Central memory CD8-positive, alpha-beta T cell (primary cell): Measurements from ENCODE around the gene EFHC1.
"Not testable (repeated sequence)": the region's sequence is repeated elsewhere in the genome, so short reads cannot be mapped to it uniquely, and the experiment has no call there.

Source experiments
- ATAC-seq: fragments of 150-1000 bp; cut with Tn5 transposase; replicated peaks from 2 replicates; pipeline ENCODE4 v1.10.0; 2022; ENCODE audit warnings: mild to moderate bottlenecking, moderate FRiP score, moderate number of reproducible peaks; ENCODE audit not compliant: poor library complexity, severe bottlenecking; ENCODE audit errors: extremely low read depth
- DNase-seq, 2 donors: peaks; one replicate each; pipeline ENCODE4 v3.0.0; 2021; ENCODE audit warnings: low spot score in 2 of 2
- H3K27ac Mint-ChIP-seq: one replicate; pipeline ENCODE4 v1.8.0; 2022; ENCODE audit warnings: low read depth, mild to moderate bottlenecking, moderate library complexity, mixed read lengths
- H3K27me3 Mint-ChIP-seq: one replicate; pipeline ENCODE4 v1.8.0; 2022; ENCODE audit warnings: mixed read lengths
- H3K36me3 Mint-ChIP-seq: one replicate; pipeline ENCODE4 v1.8.0; 2022; ENCODE audit warnings: mild to moderate bottlenecking, moderate library complexity, mixed read lengths; ENCODE audit not compliant: insufficient read depth
- H3K4me1 Mint-ChIP-seq: one replicate; pipeline ENCODE4 v1.8.0; 2022; ENCODE audit warnings: mixed read lengths
- H3K4me3 Mint-ChIP-seq: one replicate; pipeline ENCODE4 v1.8.0; 2022; ENCODE audit warnings: mild to moderate bottlenecking, moderate library complexity, mixed read lengths
- H3K9me3 Mint-ChIP-seq: one replicate; pipeline ENCODE4 v1.8.0; 2022; ENCODE audit warnings: mixed read lengths

Gene EFHC1, protein sequence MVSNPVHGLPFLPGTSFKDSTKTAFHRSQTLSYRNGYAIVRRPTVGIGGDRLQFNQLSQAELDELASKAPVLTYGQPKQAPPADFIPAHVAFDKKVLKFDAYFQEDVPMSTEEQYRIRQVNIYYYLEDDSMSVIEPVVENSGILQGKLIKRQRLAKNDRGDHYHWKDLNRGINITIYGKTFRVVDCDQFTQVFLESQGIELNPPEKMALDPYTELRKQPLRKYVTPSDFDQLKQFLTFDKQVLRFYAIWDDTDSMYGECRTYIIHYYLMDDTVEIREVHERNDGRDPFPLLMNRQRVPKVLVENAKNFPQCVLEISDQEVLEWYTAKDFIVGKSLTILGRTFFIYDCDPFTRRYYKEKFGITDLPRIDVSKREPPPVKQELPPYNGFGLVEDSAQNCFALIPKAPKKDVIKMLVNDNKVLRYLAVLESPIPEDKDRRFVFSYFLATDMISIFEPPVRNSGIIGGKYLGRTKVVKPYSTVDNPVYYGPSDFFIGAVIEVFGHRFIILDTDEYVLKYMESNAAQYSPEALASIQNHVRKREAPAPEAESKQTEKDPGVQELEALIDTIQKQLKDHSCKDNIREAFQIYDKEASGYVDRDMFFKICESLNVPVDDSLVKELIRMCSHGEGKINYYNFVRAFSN

GRCh38 chr6:52419809-52420667, at the start of gene EFHC1:
Gene EFHC1, plus strand, starts transcription at chr6:52420342. Its CDS starts 69 bp downstream, at chr6:52420411.
- no peaks in the 10 kb centered on the region for H3K9me3 Mint-ChIP-seq
- H3K36me3 Mint-ChIP-seq = peaks cover 3% of the 10 kb centered on the region
- no peak within 1 kb of the TSS for H3K27ac Mint-ChIP-seq
- ATAC-seq (peak; percentile 92), DNase-seq (peak; percentile 95 to 96)
- H3K4me3 Mint-ChIP-seq = no peak within 1 kb of the TSS
- no peaks in the 10 kb centered on the region for H3K27me3 Mint-ChIP-seq
- H3K4me1 Mint-ChIP-seq = peaks cover 6% of the 10 kb centered on the region

- Mint-ChIP-seq H3K4me3 (no peak overlapping the region), H3K4me1 (peaks cover 90% of the 10 kb centered on the region), H3K36me3 (peaks cover 16% of the 10 kb centered on the region), H3K27me3 (no peaks in the 10 kb centered on the region), H3K9me3 (peaks cover 14% of the 10 kb centered on the region), H3K27ac (no peak overlapping the region)
- no peak for ATAC-seq
- DNase-seq = no peak
Measured at GRCh38 chr6:52371656-52372191, 48.4 kb upstream of the EFHC1 start.

GRCh38 chr6:52373151-52373690, 46.9 kb upstream of the EFHC1 start:
- no peak overlapping the region for H3K4me3 Mint-ChIP-seq

GRCh38 chr6:52374247-52374646, 45.9 kb upstream of the EFHC1 start:
- Mint-ChIP-seq H3K36me3 (peaks cover 10% of the 10 kb centered on the region), H3K4me1 (peaks cover 88% of the 10 kb centered on the region), H3K9me3 (peaks cover 14% of the 10 kb centered on the region), H3K4me3 (no peak overlapping the region), H3K27me3 (no peaks in the 10 kb centered on the region), H3K27ac (no peak overlapping the region)
- no peak for ATAC-seq
- DNase-seq = no peak

More at GRCh38 chr6:52373151-52373690, 46.9 kb upstream of the EFHC1 start:
- no peak overlapping the region for H3K27ac Mint-ChIP-seq
- H3K4me1 Mint-ChIP-seq = peaks cover 92% of the 10 kb centered on the region
- no peak for DNase-seq
- H3K9me3 Mint-ChIP-seq = peaks cover 14% of the 10 kb centered on the region
- no peaks in the 10 kb centered on the region for H3K27me3 Mint-ChIP-seq
- no peak for ATAC-seq
- H3K36me3 Mint-ChIP-seq = peaks cover 10% of the 10 kb centered on the region

GRCh38 chr6:52375780-52376556, 44.2 kb upstream of the EFHC1 start:
- ATAC-seq = peak; percentile 75
- Mint-ChIP-seq H3K4me1 (peaks cover 80% of the 10 kb centered on the region), H3K27ac (peak overlapping the region; percentile 50)

GRCh38 chr6:52376763-52377162, 43.4 kb upstream of the EFHC1 start:
- ATAC-seq (no peak), DNase-seq (no peak)
- H3K27me3 Mint-ChIP-seq = no peaks in the 10 kb centered on the region
- no peak overlapping the region for H3K4me3 Mint-ChIP-seq
- peaks cover 14% of the 10 kb centered on the region for H3K9me3 Mint-ChIP-seq
- peak overlapping the region; percentile 45 for H3K27ac Mint-ChIP-seq
- H3K4me1 Mint-ChIP-seq = peaks cover 74% of the 10 kb centered on the region
- peaks cover 12% of the 10 kb centered on the region for H3K36me3 Mint-ChIP-seq

More at GRCh38 chr6:52375780-52376556, 44.2 kb upstream of the EFHC1 start:
- DNase-seq = no peak
- Mint-ChIP-seq H3K36me3 (peaks cover 9% of the 10 kb centered on the region), H3K9me3 (peaks cover 14% of the 10 kb centered on the region), H3K4me3 (peak overlapping the region; percentile 47), H3K27me3 (no peaks in the 10 kb centered on the region)

DNA sequence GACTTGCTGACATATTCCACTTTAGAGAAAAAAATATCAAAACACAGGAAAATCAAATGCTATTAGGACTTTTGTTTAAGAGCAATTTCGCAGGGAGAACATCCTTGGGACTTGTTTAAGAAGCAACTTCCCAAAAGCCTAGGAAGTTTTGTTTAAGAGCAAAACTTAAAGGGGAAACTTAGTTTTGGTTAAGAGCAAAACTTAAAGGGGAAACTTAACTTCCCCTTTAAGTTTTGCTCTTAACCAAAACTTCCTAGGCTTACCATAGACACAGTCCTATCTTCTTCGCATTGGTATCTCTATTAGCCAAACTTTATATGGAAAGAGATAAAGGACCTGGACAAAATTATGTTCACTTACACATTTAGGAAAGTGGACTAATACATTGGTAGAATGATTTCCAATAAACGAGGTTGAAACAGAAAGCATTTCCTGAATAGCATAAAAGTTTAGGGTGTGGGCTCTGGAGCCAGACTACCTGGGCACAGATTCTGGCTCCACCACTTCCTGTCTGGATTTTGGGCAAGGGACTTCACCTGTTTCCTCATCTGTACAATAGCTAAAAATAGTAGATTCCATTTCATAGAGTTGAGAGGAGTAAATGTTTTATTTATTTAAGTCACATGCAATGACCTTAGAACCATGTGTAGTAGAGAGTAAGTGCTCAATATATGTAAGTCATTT, 42.5 kb upstream of the EFHC1 start:
- H3K4me1 Mint-ChIP-seq = peaks cover 65% of the 10 kb centered on the region
- peaks cover 14% of the 10 kb centered on the region for H3K9me3 Mint-ChIP-seq
- no peak for ATAC-seq
- peaks cover 12% of the 10 kb centered on the region for H3K36me3 Mint-ChIP-seq
- H3K27ac Mint-ChIP-seq = peak overlapping the region; percentile 45
- no peaks in the 10 kb centered on the region for H3K27me3 Mint-ChIP-seq
- H3K4me3 Mint-ChIP-seq = no peak overlapping the region
- DNase-seq = no peak

- Mint-ChIP-seq H3K4me3 (no peak overlapping the region), H3K27ac (peak overlapping the region; percentile 25), H3K27me3 (no peaks in the 10 kb centered on the region), H3K36me3 (peaks cover 7% of the 10 kb centered on the region), H3K9me3 (no peaks in the 10 kb centered on the region), H3K4me1 (peaks cover 57% of the 10 kb centered on the region)
- DNase-seq (no peak), ATAC-seq (no peak)
Measured at GRCh38 chr6:52381249-52381648, 38.9 kb upstream of the EFHC1 start.

DNA sequence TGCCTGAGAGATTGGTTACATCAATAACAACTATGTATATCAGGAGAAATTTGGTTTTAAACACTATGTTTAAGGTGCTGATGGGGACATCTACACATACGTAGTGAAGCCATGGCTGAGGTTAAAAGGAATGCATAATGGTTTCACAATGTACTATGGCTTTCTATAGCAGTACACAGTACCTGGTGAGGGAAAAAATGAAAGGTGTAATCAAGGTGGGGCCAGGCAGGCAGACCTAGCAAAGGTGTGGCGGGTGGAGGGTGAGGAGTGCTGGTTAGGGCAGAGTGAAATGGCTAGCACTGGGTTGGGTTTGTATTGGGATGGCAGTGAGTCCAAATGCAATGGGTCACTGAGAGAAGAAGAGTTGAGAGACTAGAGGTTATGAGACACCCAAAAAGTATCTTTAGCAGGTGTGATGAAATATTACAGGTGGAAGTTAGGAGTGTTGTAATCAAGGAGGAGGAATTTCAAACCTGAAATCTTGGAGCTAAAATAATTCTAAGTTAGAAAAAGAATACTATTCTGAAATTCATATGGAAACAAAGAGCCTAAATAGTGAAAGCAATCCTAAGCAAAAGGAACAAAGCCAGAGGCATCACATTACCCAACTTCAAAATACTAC, 35.9 kb upstream of the EFHC1 start:
- H3K4me1 Mint-ChIP-seq = peaks cover 41% of the 10 kb centered on the region

DNA sequence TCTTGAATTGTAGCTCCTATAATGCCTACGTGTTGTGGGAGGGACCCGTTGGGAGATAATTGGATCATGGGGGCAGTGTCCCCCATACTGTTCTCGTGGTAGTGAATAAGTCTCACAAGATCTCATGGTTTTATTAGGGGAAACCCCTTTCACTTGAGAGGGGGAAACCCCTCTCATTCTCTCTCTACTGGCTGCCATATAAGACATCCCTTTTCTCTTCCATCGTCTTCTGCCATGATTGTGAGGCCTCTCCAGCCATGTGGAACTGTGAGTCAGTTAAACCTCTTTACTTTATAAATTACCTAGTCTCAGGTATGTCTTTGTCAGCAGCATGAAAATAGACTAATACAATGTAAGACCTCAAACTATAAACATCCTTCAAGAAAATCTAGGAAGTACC, 35.1 kb upstream of the EFHC1 start:
- H3K27me3 Mint-ChIP-seq = no peaks in the 10 kb centered on the region
- peaks cover 45% of the 10 kb centered on the region for H3K4me1 Mint-ChIP-seq
- peak overlapping the region; percentile 42 for H3K27ac Mint-ChIP-seq
- H3K36me3 Mint-ChIP-seq = peaks cover 12% of the 10 kb centered on the region
- no peak overlapping the region for H3K4me3 Mint-ChIP-seq
- DNase-seq (no peak), ATAC-seq (no peak)
- H3K9me3 Mint-ChIP-seq = no peaks in the 10 kb centered on the region

More for the DNA sequence above, 35.9 kb upstream of the EFHC1 start:
- H3K27me3 Mint-ChIP-seq = no peaks in the 10 kb centered on the region
- ATAC-seq = no peak
- DNase-seq = no peak
- peak overlapping the region; percentile 4 for H3K27ac Mint-ChIP-seq
- peaks cover 8% of the 10 kb centered on the region for H3K36me3 Mint-ChIP-seq
- no peak overlapping the region for H3K4me3 Mint-ChIP-seq
- H3K9me3 Mint-ChIP-seq = no peaks in the 10 kb centered on the region

- Mint-ChIP-seq H3K27ac (peak overlapping the region; percentile 96), H3K4me1 (peaks cover 69% of the 10 kb centered on the region), H3K36me3 (peaks cover 16% of the 10 kb centered on the region)
- not testable (repeated sequence) for H3K27me3 Mint-ChIP-seq, H3K9me3 Mint-ChIP-seq, H3K4me3 Mint-ChIP-seq, ATAC-seq, DNase-seq
Measured at GRCh38 chr6:52388119-52388518, 32.0 kb upstream of the EFHC1 start.
